GM12878 (cell line): Measurements from ENCODE around the gene PRKCE.

ENCODE experiments used
- ASH2L ChIP-seq: fragments of 300-600, 200-600 bp; sonication (generic); IDR thresholded peaks from 2 replicates; pipeline ENCODE4 v1.6.1; 2017; ENCODE audit warnings: low read depth, mild to moderate bottlenecking, borderline replicate concordance
- CTCF ChIP-seq, 3 experiments: IDR thresholded peaks in 2 of 3; conservative IDR thresholded peaks in 1 of 3; 2 replicates each; pipeline ENCODE4 v1.5.1; 2011; ENCODE audit warnings: low read depth in 3 of 3, low read length in 3 of 3, mild to moderate bottlenecking in 3 of 3, control low read depth in 2 of 3, moderate library complexity in 2 of 3, inconsistent platforms in 1 of 3, mixed read lengths in 1 of 3; ENCODE audit not compliant: control insufficient read depth in 2 of 3, insufficient read depth in 1 of 3; ENCODE audit errors: extremely low read depth in 1 of 3
- GATAD2B ChIP-seq: fragments of 450-650 bp; conservative IDR thresholded peaks from 2 replicates; pipeline ENCODE4 v1.6.1; 2017; ENCODE audit warnings: low read depth, mild to moderate bottlenecking, moderate library complexity
- NFIC ChIP-seq: IDR thresholded peaks from 2 replicates; pipeline ENCODE4 v1.6.1; 2012; ENCODE audit warnings: low read depth, mild to moderate bottlenecking, inconsistent platforms, low read length, moderate library complexity
- POLR2A ChIP-seq: IDR thresholded peaks from 2 replicates; pipeline ENCODE4 v1.6.1; 2011; ENCODE audit warnings: low read depth, mild to moderate bottlenecking, low read length
- POLR2AphosphoS5 ChIP-seq: IDR thresholded peaks from 2 replicates; pipeline ENCODE4 v1.6.1; 2011; ENCODE audit warnings: mild to moderate bottlenecking, low read length, inconsistent platforms
- SREBF2 ChIP-seq: IDR thresholded peaks from 2 replicates; pipeline ENCODE4 v1.6.1; 2012; ENCODE audit warnings: mild to moderate bottlenecking, low read length
- SUZ12 ChIP-seq: fragments of 200-600 bp; sonication (generic); IDR thresholded peaks from one replicate; pipeline ENCODE4 v1.6.1; 2018; ENCODE audit warnings: antibody characterized with exemption, mild to moderate bottlenecking; ENCODE audit not compliant: unreplicated experiment
- YBX1 ChIP-seq: fragments of 450-650 bp; IDR thresholded peaks from 2 replicates; pipeline ENCODE4 v1.6.1; 2016; ENCODE audit warnings: antibody characterized with exemption

- TF ChIP-seq POLR2A = no peak
- no peak for TF ChIP-seq CTCF (IDR thresholded peaks at IDR 0.05 in 2 of 3, conservative IDR thresholded peaks at IDR 0.05 in 1 of 3; ENCODE audit: control insufficient read depth in 2 of 3, extremely low read depth in 1 of 3, insufficient read depth in 1 of 3, low read depth in 3 of 3, low read length in 3 of 3)
- no peak for TF ChIP-seq SREBF2
- TF ChIP-seq SUZ12 = no peak
- no peak for TF ChIP-seq YBX1
- TF ChIP-seq GATAD2B = no peak
- no peak for TF ChIP-seq ASH2L
- TF ChIP-seq POLR2AphosphoS5 = no peak
- no peak for TF ChIP-seq NFIC
Observed at GRCh38 chr2:46136953-46137352, 485.5 kb downstream of the PRKCE start.
